H1 (cell line): ENCODE measurements around the gene RADIL. TPM values are rescaled to one million over a fixed set of nuclear protein-coding genes. Genes with fewer than 3 reads are reported as not detected.

Source experiments
- CTCF ChIA-PET: fragments of 300-600 bp; sonication (Branson Sonifier 250); formaldehyde crosslinking; loops from one replicate; lab custom pipeline; 2021; ENCODE audit not compliant: partially characterized antibody; lab: Charles Lee
- POLR2A ChIA-PET: fragments of 300-600 bp; sonication (Branson Sonifier 250); formaldehyde crosslinking; loops from one replicate; lab custom pipeline; 2021; ENCODE audit warnings: inconsistent platforms; ENCODE audit not compliant: partially characterized antibody; lab: Charles Lee
- DNase-seq, 2 experiments: peaks; one replicate each; pipeline versions ENCODE4 v3.0.0 to v3.0.0-alpha.2; 2010 to 2022; ENCODE audit warnings: low spot score in 2 of 2, low read depth in 1 of 2, mixed read lengths in 1 of 2
- FAIRE-seq: peaks from 2 replicates; lab custom pipeline; 2011; peaks lifted over from hg19 to GRCh38; lab: Jason Lieb, UNC
- H2AFZ ChIP-seq: 2 replicates; pipeline ENCODE4 v1.8.1; 2012; ENCODE audit warnings: low read length, inconsistent platforms
- H2AK5ac ChIP-seq: 2 replicates; pipeline ENCODE4 v1.6.1; 2013; ENCODE audit warnings: low read depth, low read length
- H2BK120ac ChIP-seq: replicated peaks from 2 replicates; pipeline ENCODE3; 2013; ENCODE audit warnings: low read depth, low read length, inconsistent platforms
- H2BK12ac ChIP-seq: 2 replicates; pipeline ENCODE4 v1.6.1; 2013; ENCODE audit warnings: low read depth, low read length
- H2BK15ac ChIP-seq: 2 replicates; pipeline ENCODE4 v1.6.1; 2013; ENCODE audit warnings: low read length
- H2BK20ac ChIP-seq: 2 replicates; pipeline ENCODE4 v1.6.1; 2013; ENCODE audit warnings: low read length
- H2BK5ac ChIP-seq: 2 replicates; pipeline ENCODE4 v1.6.1; 2013; ENCODE audit warnings: low read depth, low read length
- H3K14ac ChIP-seq: 2 replicates; pipeline ENCODE4 v1.6.1; 2013; ENCODE audit warnings: inconsistent platforms; ENCODE audit not compliant: insufficient read length
- H3K18ac ChIP-seq: 2 replicates; pipeline ENCODE4 v1.6.1; 2013; ENCODE audit warnings: low read length; ENCODE audit errors: extremely low read depth
- H3K23ac ChIP-seq: 2 replicates; pipeline ENCODE4 v1.6.1; 2013; ENCODE audit warnings: inconsistent platforms; ENCODE audit not compliant: insufficient read length
- H3K23me2 ChIP-seq: 2 replicates; pipeline ENCODE4 v1.6.1; 2013; ENCODE audit warnings: low read depth, low read length
- H3K27ac ChIP-seq: 2 replicates; pipeline ENCODE4 v1.6.1; 2011; ENCODE audit warnings: low read depth, low read length, inconsistent platforms
- H3K27me3 ChIP-seq, 4 experiments: replicated peaks in 1 of 4; 1 replicate in 1 of 4; 2 replicates in 3 of 4; pipeline versions ENCODE4 v1.6.1 to v1.8.1; 2011 to 2013; ENCODE audit warnings: low read length in 3 of 4, mild to moderate bottlenecking in 3 of 4, inconsistent platforms in 2 of 4, mixed read lengths in 2 of 4, moderate library complexity in 1 of 4; ENCODE audit not compliant: control insufficient read depth in 3 of 4, insufficient read depth in 3 of 4; ENCODE audit errors: extremely low read depth in 1 of 4
- H3K36me3 ChIP-seq, 4 experiments: 2 replicates each; pipeline versions ENCODE4 v1.6.1 to v1.8.1; 2011 to 2013; ENCODE audit warnings: mild to moderate bottlenecking in 4 of 4, low read length in 3 of 4, moderate library complexity in 2 of 4, control low read depth in 1 of 4, inconsistent platforms in 1 of 4; ENCODE audit not compliant: insufficient read depth in 4 of 4, control insufficient read depth in 2 of 4
- H3K4ac ChIP-seq: replicated peaks from 2 replicates; pipeline ENCODE3; 2013; ENCODE audit warnings: low read length, low read depth, mixed read lengths, inconsistent platforms; ENCODE audit not compliant: insufficient read length
- H3K4me1 ChIP-seq, 4 experiments: replicated peaks in 1 of 4; 1 replicate in 1 of 4; 2 replicates in 3 of 4; pipeline versions ENCODE4 v1.6.1 to v1.8.1; 2011 to 2013; ENCODE audit warnings: low read length in 3 of 4, inconsistent platforms in 2 of 4, mixed read lengths in 1 of 4; ENCODE audit not compliant: insufficient read depth in 4 of 4, control insufficient read depth in 3 of 4
- H3K4me2 ChIP-seq, 2 experiments: 2 replicates each; pipeline versions ENCODE4 v1.6.1 to v1.8.1; 2011 to 2013; ENCODE audit warnings: low read depth in 2 of 2, low read length in 2 of 2, control low read depth in 1 of 2, inconsistent platforms in 1 of 2, mild to moderate bottlenecking in 1 of 2; ENCODE audit not compliant: insufficient read depth in 1 of 2
- H3K4me3 ChIP-seq, 4 experiments: fragments of 200-600, 300-600 bp in 1 of 4; sonication (generic), shearing (Covaris generic), sonication (Bioruptor Twin) in 1 of 4; 2 replicates each; pipeline versions ENCODE4 v1.5.1 to v1.8.1; 2011 to 2016; ENCODE audit warnings: low read length in 4 of 4, low read depth in 3 of 4, control low read depth in 2 of 4, inconsistent platforms in 2 of 4, mild to moderate bottlenecking in 2 of 4, mixed read lengths in 1 of 4, moderate library complexity in 1 of 4; ENCODE audit not compliant: insufficient read depth in 2 of 4; ENCODE audit errors: extremely low read depth in 1 of 4
- H3K56ac ChIP-seq: replicated peaks from 2 replicates; pipeline ENCODE3; 2013; ENCODE audit warnings: low read depth, mild to moderate bottlenecking, mixed read lengths, low read length, inconsistent platforms; ENCODE audit not compliant: insufficient read length
- H3K79me1 ChIP-seq: 2 replicates; pipeline ENCODE4 v1.6.1; 2013; ENCODE audit warnings: low read depth, low read length, control low read depth
- H3K79me2 ChIP-seq, 2 experiments: 2 replicates each; pipeline versions ENCODE4 v1.6.1 to v1.8.1; 2012 to 2013; ENCODE audit warnings: low read length in 2 of 2, mild to moderate bottlenecking in 2 of 2, inconsistent platforms in 1 of 2; ENCODE audit not compliant: insufficient read depth in 2 of 2, control insufficient read depth in 1 of 2
- H3K9ac ChIP-seq, 4 experiments: replicated peaks in 1 of 4; 1 replicate in 1 of 4; 2 replicates in 3 of 4; pipeline versions ENCODE4 v1.6.1 to v1.8.1; 2011 to 2013; ENCODE audit warnings: low read depth in 3 of 4, low read length in 3 of 4, control low read depth in 2 of 4, mild to moderate bottlenecking in 2 of 4, moderate library complexity in 2 of 4, inconsistent platforms in 1 of 4; ENCODE audit errors: extremely low read depth in 1 of 4
- H3K9me3 ChIP-seq, 2 experiments: 2 replicates each; pipeline versions ENCODE4 v1.6.1 to v1.8.1; 2012 to 2013; ENCODE audit warnings: mild to moderate bottlenecking in 2 of 2, moderate library complexity in 2 of 2, control low read depth in 1 of 2, inconsistent platforms in 1 of 2, low read depth in 1 of 2, low read length in 1 of 2, mixed read lengths in 1 of 2; ENCODE audit not compliant: insufficient read depth in 2 of 2
- H4K20me1 ChIP-seq, 2 experiments: replicated peaks in 1 of 2; 2 replicates each; pipeline versions ENCODE3 to v1.8.1; 2011 to 2013; ENCODE audit warnings: inconsistent platforms in 2 of 2, low read length in 2 of 2, mild to moderate bottlenecking in 1 of 2; ENCODE audit not compliant: insufficient read depth in 2 of 2, control insufficient read depth in 1 of 2
- H4K5ac ChIP-seq: 2 replicates; pipeline ENCODE4 v1.6.1; 2013; ENCODE audit warnings: low read length, low read depth, mixed read lengths, inconsistent platforms; ENCODE audit not compliant: insufficient read length
- H4K8ac ChIP-seq: 2 replicates; pipeline ENCODE4 v1.8.0; 2013; ENCODE audit warnings: mild to moderate bottlenecking, moderate library complexity, low read length, inconsistent platforms; ENCODE audit not compliant: insufficient read depth; ENCODE audit errors: extremely low read depth
- H4K91ac ChIP-seq: replicated peaks from 2 replicates; pipeline ENCODE3; 2013; ENCODE audit warnings: low read length, mixed read lengths, inconsistent platforms; ENCODE audit not compliant: insufficient read length
- ASH2L ChIP-seq: fragments of 200-600, 300-600 bp; sonication (generic); IDR thresholded peaks from one replicate; pipeline ENCODE4 v1.7.1; 2017; ENCODE audit warnings: low read length
- MAX ChIP-seq: IDR thresholded peaks from 2 replicates; pipeline ENCODE4 v1.6.1; 2012; ENCODE audit warnings: inconsistent platforms
- PHF8 ChIP-seq: fragments of 200-600 bp; sonication (generic); conservative IDR thresholded peaks from 2 replicates; pipeline ENCODE4 v1.7.1; 2012; ENCODE audit warnings: low read depth, mild to moderate bottlenecking, inconsistent platforms, low read length, moderate library complexity
- RFX5 ChIP-seq: IDR thresholded peaks from 2 replicates; pipeline ENCODE4 v1.6.1; 2011; ENCODE audit warnings: low read depth, low read length, improper control_type of control experiment, borderline replicate concordance
- RNF2 ChIP-seq: fragments of 200-900, 300-1000 bp; sonication (generic); IDR thresholded peaks from 2 replicates; pipeline ENCODE4 v1.7.1; 2016; ENCODE audit warnings: borderline replicate concordance, low read depth, mild to moderate bottlenecking, antibody characterized with exemption, low read length; ENCODE audit not compliant: poor library complexity, severe bottlenecking; ENCODE audit errors: missing control alignments
- SIN3A ChIP-seq, 2 experiments: IDR thresholded peaks in 1 of 2; conservative IDR thresholded peaks in 1 of 2; 2 replicates each; pipeline ENCODE4 v1.6.1; 2011 to 2012; ENCODE audit warnings: low read length in 2 of 2, improper control_type of control experiment in 1 of 2, low read depth in 1 of 2, mild to moderate bottlenecking in 1 of 2
- WGBS, 2 experiments: shearing (Covaris generic) in 1 of 2; methylation state at CpG; one replicate each; pipeline versions ENCODE4 v1.1.6 to v1.1.7; 2013 to 2015; ENCODE audit warnings: low lambda C conversion rate in 2 of 2, mixed read lengths in 2 of 2, inconsistent platforms in 1 of 2, low coverage in 1 of 2, missing lambda C conversion rate in 1 of 2; ENCODE audit not compliant: insufficient replicate concordance in 2 of 2, insufficient coverage in 1 of 2, insufficient read length in 1 of 2; ENCODE audit errors: extremely low coverage in 1 of 2, missing lambda C conversion rate in 1 of 2; 5-methylcytosine and 5-hydroxymethylcytosine counted together
- polyA plus RNA-seq, 7 experiments: library from polyadenylated mRNA; depleted of rRNA in 3 of 7; stranded (reverse) in 5 of 7; unstranded in 2 of 7; fragments of >200 nt in 5 of 7; fragments of 200-250 nt in 2 of 7; gene quantifications; 1 replicate in 5 of 7; 2 replicates in 1 of 7; 4 replicates in 1 of 7; pipeline versions ENCODE4 v1.2.1 to v1.2.3, GENCODE V29; 2011 to 2013; ENCODE audit warnings: missing spikeins in 2 of 7, mixed read lengths in 2 of 7
- total RNA-seq: library from RNA; stranded (reverse); fragmentation: NEBNext Ultra II Directional; extraction: Animal tissue kit (Norgen Biotek cat#: 25700); gene quantifications from 2 replicates; pipeline ENCODE4 v1.2.1, GENCODE V29; 2021

RADIL gene
- total and polyA plus RNA-seq, 2 of the 8 experiments (the other 6 are each of a cell fraction or from before 2014, with no cell fraction given) = 5.0 to 5.4 TPM

DNA sequence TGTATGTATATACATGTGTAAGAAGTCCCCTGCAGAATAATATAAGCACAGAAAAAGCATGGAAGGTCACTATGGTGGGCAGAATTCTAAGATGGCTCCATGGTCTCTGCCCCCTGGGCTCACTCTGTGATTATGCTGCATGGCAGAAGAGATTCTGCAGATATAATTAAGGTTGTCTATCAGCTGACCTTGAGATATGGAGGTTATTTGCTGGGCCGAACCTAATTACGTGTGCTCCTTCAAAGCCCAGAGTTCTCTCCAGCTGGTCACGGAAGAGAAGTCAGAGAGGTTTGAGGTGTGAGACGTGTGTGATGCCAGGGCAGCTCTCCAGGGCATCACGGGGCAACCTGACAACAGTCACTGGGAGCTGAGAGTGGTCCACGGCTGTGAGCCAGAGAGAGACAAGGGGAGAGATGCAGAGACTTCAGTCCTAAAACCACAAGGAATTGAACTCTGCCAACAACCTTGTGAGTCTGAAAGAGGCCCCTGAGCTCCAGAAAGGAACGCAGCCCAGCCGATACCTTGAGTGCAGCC is 33.2 kb downstream of the RADIL start:
- no peaks in the 10 kb centered on the region for H4K20me1 ChIP-seq
- DNase-seq (no peak), FAIRE-seq (no peak)
- no peak overlapping the region for H3K23ac ChIP-seq
- H2BK12ac ChIP-seq = no peak overlapping the region
- H2BK20ac ChIP-seq = no peak overlapping the region
- H3K79me1 ChIP-seq = no peaks in the 10 kb centered on the region
- H3K23me2 ChIP-seq = no peaks in the 10 kb centered on the region
- H3K36me3 ChIP-seq = no peaks in the 10 kb centered on the region
- ChIA-PET POLR2A (no interaction called here), CTCF (interaction anchor here (0.6 to 4.4 kb wide), 4 partner anchors 21 to 247 kb away, joined by 3 to 23 read pairs (median 4); partner anchors contain the start of gene RADIL)
- no peak overlapping the region for H3K4ac ChIP-seq
- no peak overlapping the region for H4K5ac ChIP-seq
- no peak overlapping the region for H2BK15ac ChIP-seq
- no peaks in the 10 kb centered on the region for H3K79me2 ChIP-seq
- 90% methylated on average over 8 of the region's 8 CpGs; no CpG with 5 or more reads in 1 of the 2 experiments for WGBS, 2 experiments
- no peak overlapping the region for H3K4me2 ChIP-seq
- H3K27me3 ChIP-seq = no peaks in the 10 kb centered on the region
- H3K9ac ChIP-seq = no peak overlapping the region
- H2BK5ac ChIP-seq = no peak overlapping the region
- no peak overlapping the region for H3K4me3 ChIP-seq
- H4K8ac ChIP-seq = no peak overlapping the region
- H4K91ac ChIP-seq = no peak overlapping the region
- H2AFZ ChIP-seq = no peak overlapping the region
- H2BK120ac ChIP-seq = no peak overlapping the region
- no peaks in the 10 kb centered on the region for H3K4me1 ChIP-seq
- no peak overlapping the region for H3K18ac ChIP-seq
- H3K14ac ChIP-seq = no peak overlapping the region
- H3K9me3 ChIP-seq = peaks cover 3 to 4% of the 10 kb centered on the region in 2 experiments; a peak in 1 of 4 replicates
- H3K27ac ChIP-seq = no peak overlapping the region
- H3K56ac ChIP-seq = no peak overlapping the region
- H2AK5ac ChIP-seq = no peak overlapping the region
- TF ChIP-seq MAX (no peak), RFX5 (no peak), PHF8 (no peak), RNF2 (no peak), SIN3A (conservative IDR thresholded peaks at IDR 0.05 in 1 of 2, IDR thresholded peaks at IDR 0.05 in 1 of 2; ENCODE audit: low read depth in 1 of 2, low read length in 2 of 2) (no peak), ASH2L (no peak)
